HG03103 (cell line): Measurements from ENCODE around the gene EIF5B.
"Not testable (repeated sequence)": the region's sequence is repeated elsewhere in the genome, so short reads cannot be mapped to it uniquely, and the experiment has no call there.

Experiments used
- ATAC-seq: cut with Tn5 transposase; IDR thresholded peaks from one replicate; pipeline ENCODE4 v1.9.1; 2021; ENCODE audit warnings: low read depth; ENCODE audit not compliant: unreplicated experiment

EIF5B gene

DNA sequence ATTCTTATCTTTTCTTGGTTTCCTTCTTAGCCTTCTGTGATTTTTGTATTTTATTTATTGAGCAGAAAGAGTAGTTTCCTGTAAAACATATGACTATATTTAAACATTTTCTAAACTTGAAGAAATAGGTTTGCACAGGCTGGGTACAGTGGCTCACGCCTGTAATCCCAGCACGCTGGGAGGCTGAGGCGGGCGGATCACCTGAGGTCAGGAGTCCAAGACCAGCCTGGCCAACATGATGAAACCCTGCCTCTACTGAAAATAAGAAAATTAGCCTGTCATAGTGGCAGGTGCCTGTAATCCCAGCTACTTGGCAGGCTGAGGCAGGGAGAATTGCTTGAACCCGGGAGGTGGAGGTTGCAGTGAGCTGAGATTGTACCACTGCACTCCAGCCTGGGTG lies 31.7 kb downstream of the EIF5B start:
- ATAC-seq = not testable (repeated sequence)

DNA sequence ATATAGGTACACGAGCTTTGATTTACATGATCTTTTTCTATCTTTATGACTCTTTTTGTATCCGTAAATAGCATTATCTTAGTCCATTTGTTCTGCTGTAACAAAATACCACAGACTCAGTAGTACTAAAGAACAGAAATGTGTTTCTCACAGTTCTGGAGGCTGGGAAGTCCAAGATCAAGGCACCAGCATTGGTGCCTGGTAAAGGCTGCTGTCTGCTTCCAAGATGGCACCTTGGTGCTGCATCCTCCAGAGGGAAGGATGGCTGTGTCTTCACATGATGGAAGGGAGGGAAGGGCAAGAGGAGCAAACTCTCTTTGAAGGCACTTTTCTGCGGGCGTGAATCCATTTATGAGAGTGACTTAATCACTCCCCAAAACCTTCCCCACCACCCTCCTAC lies 36.0 kb downstream of the EIF5B start:
- no peak for ATAC-seq

DNA sequence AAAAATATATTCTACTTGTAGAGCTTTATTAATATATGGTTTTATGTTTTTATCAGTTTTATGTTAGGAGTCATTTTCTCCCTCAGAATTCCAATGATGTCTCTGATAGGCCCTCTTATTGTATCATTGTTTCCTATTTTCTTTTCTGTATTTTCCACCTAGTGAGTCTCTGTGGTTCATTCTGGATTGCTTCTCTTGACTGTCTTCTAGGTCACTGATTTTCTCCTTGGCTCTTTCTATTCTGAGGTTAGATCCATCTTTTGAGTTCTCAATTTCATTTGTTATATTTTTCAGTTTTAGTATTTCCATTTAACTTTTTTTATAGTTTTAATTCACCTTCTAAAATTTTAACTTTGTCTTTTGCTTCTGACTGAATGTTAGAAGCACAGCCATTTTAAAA lies 37.6 kb downstream of the EIF5B start:
- ATAC-seq = no peak

DNA sequence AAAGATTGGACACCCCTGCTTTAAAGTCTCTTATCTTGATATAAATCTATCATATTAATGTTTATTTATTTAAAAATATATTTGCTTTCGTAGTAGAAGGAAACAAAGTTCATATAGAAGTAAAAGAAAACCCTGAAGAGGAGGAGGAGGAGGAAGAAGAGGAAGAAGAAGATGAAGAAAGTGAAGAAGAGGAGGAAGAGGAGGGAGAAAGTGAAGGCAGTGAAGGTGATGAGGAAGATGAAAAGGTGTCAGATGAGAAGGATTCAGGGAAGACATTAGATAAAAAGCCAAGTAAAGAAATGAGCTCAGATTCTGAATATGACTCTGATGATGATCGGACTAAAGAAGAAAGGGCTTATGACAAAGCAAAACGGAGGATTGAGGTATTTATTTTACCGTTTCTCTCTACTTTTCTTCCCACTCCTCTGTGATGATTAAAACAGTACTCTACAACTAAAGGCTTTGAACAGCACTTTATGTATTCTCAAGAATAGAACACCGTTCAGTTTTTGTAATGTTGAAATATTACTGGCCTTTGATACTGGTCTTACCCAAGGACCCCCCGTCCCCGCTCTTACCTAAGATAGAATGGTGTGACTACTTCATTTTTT lies 39.2 kb downstream of the EIF5B start:
- no peak for ATAC-seq

DNA sequence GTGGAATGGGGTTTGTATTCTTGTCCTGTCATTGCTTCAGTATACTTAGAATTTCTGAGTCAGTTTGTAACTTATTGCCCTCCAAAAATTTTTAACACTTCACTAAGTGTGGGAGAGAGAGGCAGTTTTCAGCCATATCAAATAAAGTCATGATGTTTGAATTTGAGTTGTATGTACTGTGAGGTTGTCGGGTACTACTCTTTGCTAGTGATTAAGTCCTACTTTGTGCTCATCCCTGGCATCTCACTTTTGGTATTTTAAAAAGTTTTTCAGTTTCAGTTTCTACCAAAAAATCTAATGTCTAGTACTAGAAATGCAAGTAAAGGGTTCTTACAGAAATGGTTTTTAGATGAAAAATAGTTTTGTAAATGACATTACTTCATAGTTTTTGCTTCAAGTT lies 40.7 kb downstream of the EIF5B start:
- ATAC-seq = no peak

DNA sequence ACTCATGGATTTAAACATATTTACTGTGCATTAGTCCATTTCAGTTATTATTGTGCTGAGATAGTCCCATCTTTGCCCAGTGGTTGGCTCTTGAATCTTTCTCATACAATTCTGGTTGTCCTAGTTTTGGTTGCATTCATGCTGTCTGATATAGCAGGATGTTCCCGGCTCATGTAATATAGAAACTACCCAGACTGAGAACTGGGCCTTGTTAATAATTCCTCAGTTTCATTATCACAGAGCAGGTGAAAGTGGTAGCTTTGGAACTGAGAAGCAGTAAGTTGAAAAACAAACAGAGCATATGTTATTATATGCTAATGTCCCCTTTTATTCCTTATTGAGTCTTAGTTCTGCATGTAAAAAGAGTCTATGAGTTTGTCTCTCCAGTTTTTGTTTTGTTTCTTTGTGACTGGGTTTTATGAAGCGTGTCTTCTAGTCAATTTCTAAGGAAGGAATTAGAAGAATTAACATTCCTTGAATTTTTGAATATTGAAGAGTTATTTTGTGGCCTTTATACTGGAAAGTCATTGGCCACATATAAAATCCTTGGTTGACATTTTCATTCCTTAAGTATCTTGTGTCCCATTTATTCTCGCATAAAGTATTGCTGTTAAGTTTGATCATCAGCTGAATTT lies 43.3 kb downstream of the EIF5B start:
- ATAC-seq = no peak

DNA sequence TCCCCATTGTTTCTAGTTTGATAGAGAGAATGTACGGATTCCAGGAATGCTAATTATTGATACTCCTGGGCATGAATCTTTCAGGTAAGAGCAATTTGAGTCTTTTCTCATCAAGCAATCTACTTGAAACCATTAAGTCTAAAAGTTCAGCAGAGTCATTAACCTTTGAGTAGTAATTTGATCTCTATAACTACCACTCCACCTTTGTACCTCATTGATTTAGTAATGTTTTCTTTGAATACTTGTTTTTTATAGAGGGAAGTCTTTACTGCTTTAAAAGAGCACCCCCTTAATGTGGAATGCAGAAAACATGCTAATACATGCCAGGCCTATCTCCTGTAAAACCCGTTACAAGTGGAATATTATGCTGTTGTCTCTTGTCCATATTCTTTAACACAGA lies 45.0 kb downstream of the EIF5B start:
- no peak for ATAC-seq

DNA sequence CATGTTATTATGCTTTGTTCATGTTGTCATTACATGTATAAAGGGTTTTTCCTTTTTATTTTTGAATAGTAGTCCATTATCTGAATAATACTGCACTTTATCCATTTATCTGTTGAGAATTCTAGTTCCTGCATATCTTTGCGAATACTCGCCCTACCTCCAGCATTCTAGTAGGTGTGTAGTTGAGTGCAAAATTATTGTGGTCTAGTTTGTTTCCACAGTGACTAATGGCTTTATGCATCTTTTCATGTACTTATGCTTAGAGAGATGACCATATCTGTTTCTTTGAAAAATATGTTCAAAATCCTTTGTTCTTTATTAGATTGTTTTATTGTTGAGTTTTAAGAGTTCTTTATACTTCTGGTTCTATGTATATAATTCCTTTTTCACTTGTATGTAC lies 48.8 kb downstream of the EIF5B start:
- ATAC-seq = no peak

DNA sequence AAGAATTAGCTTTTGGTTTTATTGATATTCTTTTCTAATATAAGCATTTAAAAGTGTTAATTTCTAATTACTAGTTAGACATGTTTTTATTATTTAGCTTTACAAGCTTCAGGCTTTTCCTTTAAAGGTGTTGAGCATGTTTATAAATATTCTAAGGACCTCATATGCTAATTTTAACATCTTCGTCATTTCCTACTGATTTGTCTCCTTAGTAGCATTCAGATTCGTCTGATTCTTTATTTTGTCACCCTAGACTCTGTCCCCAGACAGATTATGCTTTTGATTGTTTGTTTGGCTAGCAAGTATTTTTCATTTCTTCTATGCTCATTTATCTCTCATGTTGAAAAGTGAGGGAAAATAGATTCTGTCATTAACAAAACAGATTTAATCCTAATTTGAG lies 51.7 kb downstream of the EIF5B start:
- ATAC-seq = no peak

DNA sequence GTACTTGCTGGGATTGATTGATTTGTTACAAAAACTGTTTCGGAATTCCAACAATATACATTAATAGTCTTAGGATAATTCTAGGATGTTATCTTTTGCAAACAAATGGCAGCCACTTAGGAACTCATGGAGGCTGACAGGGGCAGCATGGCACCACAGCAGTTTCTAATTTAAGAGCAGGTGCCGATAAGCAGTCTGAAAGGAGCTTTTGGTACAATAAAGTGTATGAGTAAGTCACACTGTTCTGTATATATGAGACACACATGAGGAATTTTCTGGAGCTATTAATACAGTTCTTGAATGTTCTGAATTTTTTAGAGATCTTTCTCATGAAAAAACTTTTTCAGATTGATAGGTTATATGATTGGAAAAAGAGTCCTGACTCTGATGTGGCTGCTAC lies 52.2 kb downstream of the EIF5B start:
- ATAC-seq = no peak

DNA sequence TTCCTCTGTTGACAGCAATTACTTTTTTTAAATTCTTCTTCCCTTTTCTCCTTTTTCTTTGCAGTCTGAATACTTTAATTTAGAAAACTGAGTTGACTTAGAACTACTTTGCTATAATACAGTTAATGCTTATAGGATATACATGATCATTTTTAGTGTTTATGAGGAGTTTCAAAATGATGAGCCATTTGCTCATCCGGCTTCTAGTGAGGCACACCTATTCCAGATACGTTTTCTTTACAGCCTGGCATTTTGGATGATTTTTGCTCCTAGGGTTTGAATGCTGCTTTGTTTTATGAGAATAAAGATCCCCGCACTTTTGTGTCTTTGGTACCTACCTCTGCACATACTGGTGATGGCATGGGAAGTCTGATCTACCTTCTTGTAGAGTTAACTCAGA lies 52.8 kb downstream of the EIF5B start:
- no peak for ATAC-seq

DNA sequence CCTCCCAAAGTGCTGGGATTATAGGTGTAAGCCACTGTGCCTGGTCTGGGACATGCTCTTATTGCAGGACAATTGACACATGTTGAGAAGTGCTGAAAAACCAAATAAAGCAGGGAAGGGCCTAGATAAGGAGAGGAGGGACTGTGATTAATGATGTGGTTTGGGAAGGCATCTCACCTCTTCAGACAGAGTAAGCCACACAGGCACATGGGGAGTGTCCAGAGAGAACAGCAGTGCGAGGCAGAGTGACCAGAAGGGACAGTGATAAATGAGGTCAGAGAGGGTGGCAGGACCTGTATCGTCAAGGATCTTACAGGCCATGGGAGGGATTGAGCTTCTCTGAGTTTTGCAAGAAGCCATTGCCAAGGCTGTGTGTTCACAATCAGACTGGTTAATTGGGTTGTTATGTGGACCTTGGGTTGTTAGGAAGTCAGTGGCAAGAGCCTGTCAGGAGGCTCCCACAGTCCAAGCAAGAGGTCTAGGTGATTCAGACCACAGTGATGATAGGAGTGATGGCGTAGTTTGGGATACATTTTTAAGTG lies 58.5 kb downstream of the EIF5B start:
- no peak for ATAC-seq

DNA sequence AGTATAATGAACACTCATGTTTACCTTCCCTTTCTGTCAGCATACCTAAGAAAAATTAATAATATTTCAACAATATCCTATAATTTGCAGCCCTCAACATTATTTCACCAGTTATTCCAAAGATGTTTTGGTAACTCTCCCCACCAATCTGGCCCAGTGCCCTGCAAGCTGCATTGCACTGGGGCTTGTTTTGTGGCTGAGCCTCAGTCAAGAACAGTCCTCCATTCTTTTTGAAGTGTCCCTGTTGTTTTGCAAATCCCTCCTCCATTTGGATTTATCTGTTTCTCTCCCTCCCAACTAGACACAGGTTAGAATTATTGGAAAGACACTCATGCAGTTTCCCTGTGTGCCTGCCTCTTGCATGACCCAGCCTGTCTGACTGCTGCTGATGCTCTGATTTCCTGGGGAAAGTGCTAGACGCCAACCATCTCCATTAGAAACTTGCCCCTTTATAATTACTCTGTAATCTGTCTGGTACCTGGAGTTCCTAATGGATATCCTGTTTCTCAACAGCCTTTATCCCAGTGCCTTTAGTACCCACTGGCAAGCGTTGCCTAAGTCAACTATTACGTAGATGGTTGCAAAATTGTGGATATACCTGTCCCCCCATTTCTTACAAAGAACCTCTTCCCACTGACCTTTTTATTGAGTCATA lies 60.2 kb downstream of the EIF5B start:
- no peak for ATAC-seq

DNA sequence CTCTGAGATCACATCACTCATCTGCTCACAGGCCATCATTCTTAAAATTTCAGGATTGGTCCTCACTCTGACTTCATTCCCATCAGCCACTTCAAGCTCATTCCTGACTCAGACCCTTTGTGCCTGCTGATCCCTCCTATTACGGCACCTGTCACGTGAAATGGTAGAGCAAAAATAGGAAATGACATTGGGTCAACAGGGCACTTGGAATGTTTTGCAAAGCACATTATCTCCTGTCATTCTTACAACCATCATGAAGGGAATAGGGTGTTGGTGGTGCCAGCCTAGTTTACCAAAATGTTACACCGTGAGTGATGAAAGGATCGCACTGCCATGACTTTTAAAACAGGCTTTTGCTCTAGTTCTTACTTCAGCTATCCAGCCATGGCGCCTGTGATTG lies 61.1 kb downstream of the EIF5B start:
- no peak for ATAC-seq

DNA sequence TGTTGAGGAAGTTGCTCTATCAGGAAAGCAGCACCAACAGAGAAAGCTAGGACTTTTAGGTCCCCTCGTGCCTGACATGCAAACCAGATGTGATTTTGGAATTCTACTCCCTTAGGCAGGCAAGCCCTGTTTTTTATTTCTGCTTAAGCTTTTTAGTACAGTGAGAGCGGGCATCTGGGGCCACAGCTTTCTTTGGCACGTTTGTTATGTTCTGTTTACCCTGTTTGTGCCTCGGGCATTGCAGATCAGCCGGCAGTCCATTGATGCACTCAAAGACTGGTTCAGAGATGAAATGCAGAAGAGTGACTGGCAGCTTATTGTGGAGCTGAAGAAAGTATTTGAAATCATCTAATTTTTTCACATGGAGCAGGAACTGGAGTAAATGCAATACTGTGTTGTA lies 61.9 kb downstream of the EIF5B start:
- no peak for ATAC-seq

DNA sequence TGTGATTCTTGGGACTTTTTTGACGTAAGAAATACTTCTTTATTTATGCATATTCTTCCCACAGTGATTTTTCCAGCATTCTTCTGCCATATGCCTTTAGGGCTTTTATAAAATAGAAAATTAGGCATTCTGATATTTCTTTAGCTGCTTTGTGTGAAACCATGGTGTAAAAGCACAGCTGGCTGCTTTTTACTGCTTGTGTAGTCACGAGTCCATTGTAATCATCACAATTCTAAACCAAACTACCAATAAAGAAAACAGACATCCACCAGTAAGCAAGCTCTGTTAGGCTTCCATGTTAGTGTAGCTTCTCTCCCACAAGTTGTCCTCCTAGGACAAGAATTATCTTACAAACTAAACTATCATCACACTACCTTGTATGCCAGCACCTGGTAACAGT lies 62.6 kb downstream of the EIF5B start:
- ATAC-seq = no peak

DNA sequence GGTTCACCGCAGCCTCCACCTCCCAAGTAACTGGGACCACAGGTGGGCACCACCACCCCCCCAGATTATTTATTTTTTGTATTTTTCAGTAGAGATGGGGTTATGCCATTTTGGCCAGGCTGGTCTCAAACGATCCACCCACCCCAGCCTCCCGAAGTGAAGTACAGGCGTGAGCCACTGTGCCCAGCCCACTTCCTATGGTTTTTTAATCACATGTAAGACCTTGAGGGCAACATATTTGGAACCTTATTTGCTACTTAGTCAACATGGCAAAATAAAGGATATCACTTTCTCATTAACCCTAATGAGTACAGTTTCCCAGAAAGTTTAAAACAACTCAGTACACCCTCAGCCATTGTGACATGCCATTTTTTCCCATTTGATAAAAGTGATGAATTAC lies 64.7 kb downstream of the EIF5B start:
- ATAC-seq = no peak

DNA sequence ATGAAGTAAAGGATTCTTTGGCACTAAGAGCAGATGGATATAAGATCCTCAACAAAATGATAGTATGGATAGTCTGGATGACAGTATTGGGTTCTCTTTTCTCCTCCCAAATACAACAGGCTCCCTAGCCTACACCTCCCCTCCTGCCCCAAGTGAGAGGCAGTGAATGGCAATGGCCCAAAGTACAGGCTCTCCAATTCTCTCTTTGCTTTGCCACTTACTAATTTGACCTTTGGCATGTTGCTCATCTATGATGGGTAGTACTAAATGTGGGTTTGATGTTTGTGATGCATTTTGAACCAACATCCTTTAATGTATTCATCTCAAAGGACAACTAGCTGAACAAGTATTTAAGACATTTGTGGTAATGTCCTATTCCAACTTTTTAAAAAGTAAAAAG lies 65.9 kb downstream of the EIF5B start:
- ATAC-seq = no peak

DNA sequence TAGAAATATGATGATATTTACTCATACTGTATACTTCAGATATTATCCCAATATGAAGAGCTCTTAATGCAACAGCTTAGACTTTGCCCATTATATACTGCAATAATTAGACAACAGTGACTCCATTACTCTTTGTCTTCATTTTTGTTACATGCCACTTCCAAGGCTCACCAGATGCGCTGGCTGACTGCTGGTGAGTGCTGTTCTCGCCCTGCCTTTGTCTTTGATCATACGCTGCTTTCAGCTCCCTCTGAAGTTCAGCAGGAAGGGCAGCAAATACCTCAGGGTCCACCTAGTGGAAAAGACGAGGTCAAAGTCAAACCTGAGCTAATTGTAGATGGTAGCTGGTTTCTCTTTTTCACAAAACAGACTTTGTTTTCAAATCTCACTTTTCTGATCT lies 66.3 kb downstream of the EIF5B start:
- ATAC-seq = no peak

DNA sequence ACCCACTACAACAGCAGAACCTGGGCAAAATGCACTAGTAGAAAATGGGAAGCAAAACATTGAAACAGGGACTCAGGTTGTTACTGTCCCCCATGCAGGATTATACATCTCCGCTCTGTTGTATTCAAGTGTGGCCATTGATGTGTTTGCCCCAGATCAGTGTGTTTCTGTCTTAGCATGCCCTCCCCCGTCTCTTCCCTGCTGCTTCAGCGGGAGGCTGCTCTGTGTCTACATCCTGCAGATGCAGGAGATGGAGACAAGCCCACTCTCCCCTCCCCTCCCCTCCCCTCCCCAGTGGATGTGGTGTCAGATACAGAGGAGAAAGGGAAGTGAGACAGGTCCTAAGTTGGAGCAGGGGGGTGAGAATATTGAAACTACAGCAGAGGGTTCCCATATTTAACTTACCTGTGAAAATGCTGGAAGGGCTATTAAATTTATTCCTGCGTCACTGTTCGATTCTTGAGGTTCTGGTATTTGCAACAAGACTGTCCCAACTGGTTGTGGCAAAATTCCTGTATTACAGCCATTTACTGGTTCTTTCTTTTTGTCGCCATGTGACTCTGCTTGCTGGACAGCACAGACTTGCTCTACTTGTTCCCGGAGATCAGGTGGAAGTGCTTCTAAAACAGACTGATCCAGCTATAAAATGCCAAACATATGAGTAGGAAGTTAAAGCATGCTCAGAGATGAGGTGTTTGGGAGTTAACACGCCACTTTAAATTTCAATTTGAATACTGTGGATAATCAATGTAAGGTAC lies 67.0 kb downstream of the EIF5B start:
- no peak for ATAC-seq
